ENCODE measurements around the gene APOA1.
"Not testable (repeated sequence)": the region's sequence is repeated elsewhere in the genome, so short reads cannot be mapped to it uniquely, and the experiment has no call there.

APOA1 gene

GRCh38 chr11:116857936-116858335, 20.5 kb upstream of the APOA1 start:
- no peak for DNase-seq (ENCODE audit: low spot score)

DNA sequence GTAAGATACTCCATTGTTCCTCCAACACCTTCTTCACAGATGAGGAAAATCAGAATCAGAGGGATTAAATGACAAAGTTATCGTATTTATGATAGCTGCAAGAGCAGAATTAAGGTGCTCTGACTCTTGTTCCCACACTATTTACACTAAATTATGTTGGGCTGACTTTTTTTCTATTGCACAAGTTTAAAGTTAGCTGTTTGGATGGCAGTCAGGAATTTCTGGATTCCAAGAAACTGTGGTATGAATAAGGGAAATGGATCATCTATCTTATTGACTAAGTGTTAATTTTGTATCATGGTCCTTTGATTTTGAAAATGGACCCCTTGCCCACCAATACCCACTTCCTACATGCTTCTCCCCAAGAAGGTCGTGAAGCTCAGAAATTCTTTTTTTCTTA, 19.9 kb upstream of the APOA1 start:
- no peak for DNase-seq (ENCODE audit: low spot score)

DNA sequence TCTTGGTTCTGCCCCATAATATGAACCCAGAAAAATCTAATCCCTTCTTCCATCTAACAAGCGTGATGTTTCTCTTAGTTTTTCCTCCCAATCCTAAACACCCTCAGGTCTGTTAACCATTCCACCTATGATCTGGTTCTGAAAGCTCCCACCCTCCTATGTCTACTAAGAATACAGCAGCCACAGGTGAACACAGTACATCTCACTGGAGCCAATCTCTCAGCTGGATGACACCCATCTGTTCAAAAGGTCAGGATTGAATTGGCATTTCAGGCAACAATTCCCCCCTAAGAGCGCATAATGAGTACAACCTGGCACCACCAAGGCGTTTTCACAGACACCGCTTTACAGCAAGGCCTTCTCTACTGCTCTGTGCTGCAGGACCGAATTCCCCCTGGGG, 19.0 kb upstream of the APOA1 start:
- DNase-seq (ENCODE audit: low spot score): no peak

DNA sequence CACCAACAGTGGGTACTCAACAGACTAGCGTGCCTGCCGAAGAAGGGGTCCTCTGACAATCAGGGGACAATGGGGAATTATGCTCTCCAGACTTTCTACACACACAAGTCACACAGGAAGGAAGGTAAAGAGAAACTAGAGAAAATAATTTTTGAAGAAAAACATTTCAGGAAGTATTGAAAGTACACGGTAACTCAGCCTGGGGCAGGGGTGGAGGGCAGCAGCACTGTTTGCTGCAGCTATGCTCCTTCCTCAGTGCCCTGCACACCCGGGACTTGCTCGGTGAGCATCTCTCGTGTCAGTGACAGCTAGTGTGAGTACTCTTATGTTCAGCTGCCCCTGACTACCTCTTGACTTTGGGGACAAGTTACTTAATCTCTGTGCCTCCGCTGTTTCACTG, 18.0 kb upstream of the APOA1 start:
- DNase-seq (ENCODE audit: low spot score): no peak

DNA sequence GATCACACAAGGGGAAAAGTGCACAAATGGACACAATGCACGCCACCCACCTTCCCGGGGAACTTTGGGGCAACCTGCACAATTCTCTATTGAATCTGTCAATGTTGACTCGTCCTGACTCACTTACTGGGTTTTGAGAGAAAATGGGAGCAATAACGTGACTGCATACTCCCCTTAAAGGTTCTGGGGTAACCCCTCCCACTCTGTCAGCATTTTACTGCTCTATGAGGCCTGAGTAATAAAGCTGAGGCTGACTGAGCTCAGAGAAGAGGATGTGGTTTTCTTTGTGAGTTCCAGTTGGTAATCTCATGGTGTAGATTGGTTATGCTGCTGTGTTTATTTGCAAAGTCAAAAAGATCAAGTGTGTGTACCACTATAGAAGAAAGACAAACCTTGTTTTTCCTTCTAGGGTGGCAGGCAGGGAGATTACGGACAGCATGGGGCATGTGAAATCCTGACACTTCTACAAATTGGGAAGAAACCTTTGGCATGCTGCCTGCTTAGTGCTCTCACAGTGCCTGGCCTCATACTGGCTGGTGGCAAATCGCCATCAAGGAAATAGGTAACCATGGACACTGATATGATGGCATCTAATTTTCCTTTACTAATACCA, 16.1 kb upstream of the APOA1 start:
- DNase-seq (ENCODE audit: low spot score): no peak

DNA sequence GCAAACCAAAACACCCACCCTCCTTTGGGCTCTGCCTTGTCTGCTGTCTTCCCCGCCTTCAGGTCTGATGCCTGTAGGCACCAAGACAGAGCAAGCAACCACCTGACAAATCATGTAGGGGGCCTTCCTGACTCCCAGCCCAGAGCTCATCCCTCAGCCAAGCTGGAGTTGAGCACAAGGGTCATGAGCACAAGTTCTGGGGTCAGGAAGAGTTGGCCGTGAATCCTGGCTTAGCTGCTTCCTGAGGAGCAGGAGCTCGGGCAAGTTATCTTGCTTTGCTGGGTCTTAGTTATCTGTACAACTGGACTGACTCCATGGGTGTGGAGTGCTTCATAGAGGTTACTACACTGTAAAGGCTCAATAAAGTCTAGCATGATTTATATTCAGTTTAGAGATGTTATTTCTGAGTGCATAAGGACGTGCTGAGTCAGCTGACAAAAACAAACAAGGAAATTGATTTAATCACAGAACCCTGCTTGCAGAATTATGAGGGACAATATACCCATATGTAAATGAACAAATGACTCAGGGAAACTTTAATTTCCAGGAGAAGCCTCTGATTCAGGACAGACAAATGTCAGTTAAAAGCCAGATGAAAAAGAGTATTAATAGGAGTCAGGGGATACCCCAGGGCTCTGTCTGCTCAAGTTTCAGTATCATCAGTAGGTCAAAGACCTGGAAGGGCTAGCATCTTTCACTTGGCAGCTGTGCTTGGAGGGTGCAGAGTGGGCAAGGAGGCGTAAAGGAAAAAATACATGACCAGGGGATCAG, 15.0 kb upstream of the APOA1 start:
- DNase-seq (ENCODE audit: low spot score): no peak

DNA sequence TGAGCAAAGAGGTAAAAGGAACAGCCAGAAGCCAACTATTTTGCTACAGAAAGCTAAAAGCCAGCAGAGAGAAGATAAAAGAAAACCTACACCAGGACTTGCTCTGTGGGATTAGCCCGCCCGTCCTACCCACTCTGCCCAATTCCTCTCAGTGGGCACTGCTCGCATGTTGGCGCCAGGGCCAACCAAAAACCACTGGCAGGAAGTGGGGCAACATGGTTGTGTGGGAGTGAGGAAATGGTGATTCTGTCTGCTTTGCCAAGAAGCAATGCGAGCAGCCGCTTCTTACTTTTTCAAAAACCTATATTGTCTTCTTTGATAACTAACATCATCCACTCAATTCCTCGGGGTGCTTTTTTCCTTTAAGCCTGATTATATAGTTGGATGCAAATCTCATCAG, 14.2 kb upstream of the APOA1 start:
- no peak for DNase-seq (ENCODE audit: low spot score)

GRCh38 chr11:116849486-116849885, 12.1 kb upstream of the APOA1 start:
- DNase-seq (ENCODE audit: low spot score): no peak

- DNase-seq (ENCODE audit: low spot score): no peak
Measured at GRCh38 chr11:116849060-116849459, 11.6 kb upstream of the APOA1 start.

- DNase-seq (ENCODE audit: low spot score): no peak
Measured at GRCh38 chr11:116847612-116848011, 10.2 kb upstream of the APOA1 start.

- DNase-seq (ENCODE audit: low spot score): no peak
Measured at GRCh38 chr11:116844722-116845121, 7.3 kb upstream of the APOA1 start.

- no peak for DNase-seq (ENCODE audit: low spot score)
Measured at GRCh38 chr11:116843661-116844060, 6.2 kb upstream of the APOA1 start.

DNA sequence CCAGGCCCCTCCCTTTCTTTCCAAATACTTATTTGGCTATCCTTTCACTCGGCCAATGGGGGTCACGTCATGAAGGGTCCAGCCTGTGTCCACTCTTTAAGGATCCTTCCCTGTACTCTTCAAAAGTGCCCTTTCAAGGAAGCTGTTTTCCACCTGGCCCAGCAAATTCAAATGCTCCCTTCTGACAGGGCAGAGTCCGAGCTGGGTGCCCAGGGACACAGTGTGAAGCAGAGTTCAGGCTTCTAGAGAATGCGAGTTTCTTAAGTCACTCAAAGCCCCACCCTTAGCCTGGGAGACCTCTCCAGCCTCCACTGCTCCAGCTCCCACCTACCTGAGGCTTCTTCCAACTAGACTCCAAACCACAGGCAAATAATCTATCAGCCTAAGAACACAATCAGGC, 5.5 kb upstream of the APOA1 start:
- DNase-seq (ENCODE audit: low spot score): no peak

- DNase-seq (ENCODE audit: low spot score): no peak
Measured at GRCh38 chr11:116842117-116842516, 4.7 kb upstream of the APOA1 start.

- DNase-seq (ENCODE audit: low spot score): no peak
Measured at GRCh38 chr11:116840746-116841296, 3.4 kb upstream of the APOA1 start.

DNA sequence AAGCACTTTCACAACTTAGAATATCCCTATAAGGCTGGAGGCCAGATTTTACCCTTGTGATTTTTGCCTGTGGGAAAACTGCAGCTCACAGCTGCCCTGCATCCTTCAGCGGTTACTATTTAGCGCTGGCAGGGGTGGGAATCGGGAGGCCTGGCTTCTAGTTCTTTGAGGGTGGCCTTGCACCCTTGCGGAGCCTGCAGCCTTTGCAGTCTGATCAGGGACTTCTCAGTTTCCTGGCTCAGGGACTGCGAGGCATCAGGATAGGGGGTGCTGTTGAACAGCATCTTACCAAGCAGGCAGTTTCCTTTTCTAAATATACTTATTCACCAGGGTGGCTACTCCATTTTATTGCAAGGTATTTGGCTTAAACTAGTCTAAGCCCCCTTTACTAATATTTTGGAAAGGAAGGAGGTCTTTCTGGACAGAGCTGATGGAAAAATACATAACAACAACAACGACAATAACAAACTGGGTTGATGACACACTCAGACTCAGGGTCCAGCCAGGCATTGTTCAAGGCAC, 2.9 kb upstream of the APOA1 start:
- DNase-seq (ENCODE audit: low spot score): no peak

DNA sequence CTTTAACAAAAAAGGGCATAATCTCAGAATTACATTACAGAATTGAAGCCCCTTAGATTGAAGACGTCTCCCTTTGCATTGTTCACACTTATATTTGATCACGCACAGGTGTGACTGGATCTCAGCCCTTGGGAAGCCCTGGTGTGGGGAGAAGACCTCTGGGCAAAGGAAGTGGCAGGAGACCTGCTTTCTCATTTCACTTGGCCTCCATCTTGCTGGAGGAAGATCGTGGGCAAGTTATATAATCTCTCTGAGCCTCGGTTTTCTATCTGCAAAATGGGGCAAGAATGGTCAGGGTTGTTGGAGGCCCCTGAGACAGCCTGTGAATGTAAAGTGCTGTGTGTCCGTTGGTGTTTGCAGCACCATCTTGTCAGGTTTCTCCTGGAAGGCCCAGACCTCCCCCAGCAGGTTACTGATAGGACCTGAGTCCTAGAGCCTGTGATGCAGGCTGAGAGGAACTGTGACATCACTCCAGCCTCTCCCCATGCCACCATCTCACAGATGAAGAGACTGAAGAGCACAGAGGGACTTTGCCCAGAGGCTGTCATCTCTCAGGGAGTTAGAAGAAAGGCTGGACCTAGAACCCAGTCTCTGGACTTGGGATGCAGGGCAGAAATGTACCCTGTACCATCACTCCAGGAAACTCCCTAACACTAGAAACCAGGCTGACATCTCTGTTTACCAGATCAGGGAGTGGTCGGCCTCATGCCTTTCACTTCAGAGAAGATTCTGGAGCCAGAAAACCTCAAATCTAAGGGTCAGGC, 1.1 kb upstream of the APOA1 start:
- no peak for DNase-seq (ENCODE audit: low spot score)

- no peak for DNase-seq (ENCODE audit: low spot score)
Measured at GRCh38 chr11:116836632-116836991, 810 bp downstream of the APOA1 start.

DNA sequence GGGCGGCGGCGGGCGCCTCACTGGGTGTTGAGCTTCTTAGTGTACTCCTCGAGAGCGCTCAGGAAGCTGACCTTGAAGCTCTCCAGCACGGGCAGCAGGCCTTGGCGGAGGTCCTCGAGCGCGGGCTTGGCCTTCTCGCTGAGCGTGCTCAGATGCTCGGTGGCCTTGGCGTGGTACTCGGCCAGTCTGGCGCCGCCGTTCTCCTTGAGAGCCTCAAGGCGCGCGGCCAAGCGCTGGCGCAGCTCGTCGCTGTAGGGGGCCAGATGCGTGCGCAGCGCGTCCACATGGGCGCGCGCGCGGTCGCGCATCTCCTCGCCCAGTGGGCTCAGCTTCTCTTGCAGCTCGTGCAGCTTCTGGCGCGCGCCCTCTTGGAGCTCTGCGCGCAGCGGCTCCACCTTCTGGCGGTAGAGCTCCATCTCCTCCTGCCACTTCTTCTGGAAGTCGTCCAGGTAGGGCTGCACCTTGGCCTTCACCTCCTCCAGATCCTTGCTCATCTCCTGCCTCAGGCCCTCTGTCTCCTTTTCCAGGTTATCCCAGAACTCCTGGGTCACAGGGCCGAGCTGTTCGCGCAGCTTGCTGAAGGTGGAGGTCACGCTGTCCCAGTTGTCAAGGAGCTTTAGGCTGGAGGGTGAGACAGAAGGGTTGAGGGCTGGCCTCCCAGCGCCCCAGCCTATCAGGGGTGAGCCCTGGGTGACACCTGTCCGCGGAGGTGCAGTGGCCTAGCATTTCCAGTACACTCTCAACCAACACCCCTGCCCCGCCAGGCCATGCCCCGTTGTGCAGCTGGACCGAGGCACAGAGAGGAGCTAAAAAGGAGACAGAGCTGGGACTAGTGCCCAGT, 1.4 kb downstream of the APOA1 start:
- peak; percentile 91 for DNase-seq (ENCODE audit: low spot score)

GRCh38 chr11:116835042-116835772, 2.2 kb downstream of the APOA1 start:
- no peak for DNase-seq (ENCODE audit: low spot score)

DNA sequence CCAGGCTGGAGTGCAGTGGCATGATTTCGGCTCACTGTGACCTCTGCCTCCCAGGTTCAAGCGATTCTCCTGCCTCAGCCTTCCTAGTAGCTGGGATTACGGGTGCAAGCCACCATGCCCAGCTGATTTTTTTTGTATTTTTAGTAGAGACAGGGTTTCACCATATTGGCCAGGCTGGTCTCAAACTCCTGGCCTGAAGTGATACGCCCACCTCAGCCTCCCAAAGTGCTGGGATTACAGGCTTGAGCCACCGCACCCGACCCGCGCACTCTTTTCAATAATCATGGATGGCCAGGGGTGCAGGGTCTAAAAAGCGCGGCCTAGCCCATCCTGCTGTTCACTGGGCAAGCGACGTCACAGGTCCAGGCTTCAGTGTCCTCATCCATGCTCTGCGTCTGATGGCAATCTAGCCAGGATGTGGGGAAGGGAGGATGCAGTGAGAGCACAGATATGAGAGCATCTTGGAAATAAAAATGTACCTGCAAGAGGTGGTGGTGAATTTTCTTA, 2.8 kb downstream of the APOA1 start:
- DNase-seq (ENCODE audit: low spot score): not testable (repeated sequence)

Data from ecto neural progenitor cell (in vitro differentiated cells).